EH (cell line): ENCODE results near the gene RELL2.

Experiments
- DNase-seq: peaks from one replicate; pipeline ENCODE4 v3.0.0-alpha.2; 2015; ENCODE audit warnings: low read depth

RELL2 gene

GRCh38 chr5:141649972-141650371 is 13.2 kb downstream of the RELL2 start:
- no peak for DNase-seq

DNA sequence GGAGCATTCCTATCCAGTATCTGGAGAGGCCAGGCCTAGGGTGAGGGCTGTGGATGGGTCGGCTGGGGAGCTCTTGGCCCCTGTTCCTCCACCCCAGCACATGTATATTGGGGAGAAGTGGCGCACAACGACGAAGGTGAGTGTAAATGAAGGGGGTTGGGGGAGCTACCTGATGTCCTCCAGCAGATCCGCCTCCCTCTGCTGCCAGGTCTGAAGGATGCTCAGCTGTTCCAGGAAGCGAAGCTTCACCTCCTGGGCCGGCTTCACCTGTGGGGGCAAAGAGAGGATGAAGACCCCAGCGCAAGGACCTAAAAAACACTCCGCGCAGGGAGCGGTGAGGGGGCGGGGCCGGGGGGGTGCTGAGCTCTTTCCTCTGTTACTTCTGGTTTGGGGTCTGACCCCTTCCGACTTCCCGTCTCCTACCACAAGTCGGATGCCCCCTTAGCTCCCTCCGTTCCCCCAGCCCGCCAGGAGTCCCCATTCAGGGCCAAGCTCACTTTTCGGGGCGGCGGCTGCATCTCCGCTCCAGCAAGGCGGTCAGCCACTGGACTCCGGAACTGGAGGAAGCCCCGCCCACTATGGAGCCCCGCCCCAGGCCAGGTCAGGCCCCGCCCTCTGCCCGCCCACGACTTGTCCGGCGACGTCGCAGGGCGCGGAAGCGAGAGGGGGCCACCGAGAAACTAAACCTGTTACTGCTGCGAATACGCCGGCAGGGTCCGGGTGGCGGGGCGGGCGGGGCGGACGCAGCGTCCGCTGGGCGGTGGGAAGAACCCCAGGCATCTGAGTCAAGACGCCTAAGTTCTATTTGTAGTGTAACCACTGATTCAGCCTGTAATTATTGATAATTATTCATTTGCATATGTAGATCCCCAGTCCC is 14.3 kb downstream of the RELL2 start, which contains the start of gene FCHSD1:
Gene FCHSD1 (minus strand): TSS at position 568 of the 877 bp plus-strand sequence. CDS start 50 bp downstream, at position 518.
- peak; percentile 86 for DNase-seq

- no peak for DNase-seq
Measured at GRCh38 chr5:141651728-141652105, 14.9 kb downstream of the RELL2 start.

DNA sequence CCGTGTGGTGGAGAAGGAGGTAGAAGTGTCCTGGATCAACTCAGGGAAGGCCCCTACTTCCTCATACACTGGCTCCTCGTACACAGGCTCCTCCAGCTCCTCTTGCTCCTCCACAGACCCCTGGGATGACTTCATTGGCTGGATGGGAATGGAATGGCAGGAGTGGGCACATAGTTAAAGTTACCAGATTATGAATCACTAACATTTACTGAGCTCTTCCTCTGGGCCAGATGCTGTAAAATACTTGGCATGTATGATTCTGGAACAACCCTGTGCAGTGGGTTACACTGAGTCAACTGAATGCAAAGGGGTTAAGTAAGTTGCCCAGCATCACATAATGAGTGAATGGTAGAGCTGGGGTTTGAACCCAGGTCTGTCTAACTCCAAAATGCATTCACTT is 17.5 kb downstream of the RELL2 start:
- DNase-seq: peak; percentile 97

GRCh38 chr5:141655020-141655419 is 18.2 kb downstream of the RELL2 start:
- DNase-seq: peak; percentile 16

GRCh38 chr5:141656396-141656795 is 19.6 kb downstream of the RELL2 start:
- DNase-seq: no peak

- peak; percentile 29 for DNase-seq
Measured at GRCh38 chr5:141657404-141657803, 20.6 kb downstream of the RELL2 start.

- DNase-seq: peak; percentile 93
Measured at GRCh38 chr5:141657937-141658545, 21.2 kb downstream of the RELL2 start.

GRCh38 chr5:141662028-141662427 is 25.2 kb downstream of the RELL2 start:
- no peak for DNase-seq

DNA sequence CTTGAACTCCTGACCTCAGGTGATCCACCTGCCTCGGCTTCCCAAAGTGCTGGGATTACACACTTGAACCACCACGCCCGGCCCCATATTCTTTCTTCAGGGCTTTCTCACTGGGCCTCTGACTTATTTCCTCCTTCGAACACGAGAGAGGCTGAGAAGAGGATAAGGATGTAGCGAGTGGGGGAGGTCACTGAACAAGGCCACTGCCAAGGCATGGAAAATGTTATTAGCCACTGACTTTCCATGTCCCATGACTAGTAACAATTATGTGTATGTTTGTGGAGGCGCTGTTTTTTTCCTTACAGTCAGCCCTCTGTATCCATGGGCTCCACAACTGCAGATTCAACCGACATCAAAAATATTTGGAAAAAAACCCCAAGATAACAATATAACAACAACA is 26.7 kb downstream of the RELL2 start:
- no peak for DNase-seq

GRCh38 chr5:141664733-141665461 is 28.1 kb downstream of the RELL2 start:
- peak; percentile 70 for DNase-seq

GRCh38 chr5:141665995-141666940 is 29.5 kb downstream of the RELL2 start:
- no peak for DNase-seq

- DNase-seq: no peak
Measured at GRCh38 chr5:141668601-141669265, 31.9 kb downstream of the RELL2 start.

- DNase-seq: no peak
Measured at GRCh38 chr5:141669520-141669919, 32.7 kb downstream of the RELL2 start.

- DNase-seq: no peak
Measured at GRCh38 chr5:141672071-141672840, 35.5 kb downstream of the RELL2 start.

DNA sequence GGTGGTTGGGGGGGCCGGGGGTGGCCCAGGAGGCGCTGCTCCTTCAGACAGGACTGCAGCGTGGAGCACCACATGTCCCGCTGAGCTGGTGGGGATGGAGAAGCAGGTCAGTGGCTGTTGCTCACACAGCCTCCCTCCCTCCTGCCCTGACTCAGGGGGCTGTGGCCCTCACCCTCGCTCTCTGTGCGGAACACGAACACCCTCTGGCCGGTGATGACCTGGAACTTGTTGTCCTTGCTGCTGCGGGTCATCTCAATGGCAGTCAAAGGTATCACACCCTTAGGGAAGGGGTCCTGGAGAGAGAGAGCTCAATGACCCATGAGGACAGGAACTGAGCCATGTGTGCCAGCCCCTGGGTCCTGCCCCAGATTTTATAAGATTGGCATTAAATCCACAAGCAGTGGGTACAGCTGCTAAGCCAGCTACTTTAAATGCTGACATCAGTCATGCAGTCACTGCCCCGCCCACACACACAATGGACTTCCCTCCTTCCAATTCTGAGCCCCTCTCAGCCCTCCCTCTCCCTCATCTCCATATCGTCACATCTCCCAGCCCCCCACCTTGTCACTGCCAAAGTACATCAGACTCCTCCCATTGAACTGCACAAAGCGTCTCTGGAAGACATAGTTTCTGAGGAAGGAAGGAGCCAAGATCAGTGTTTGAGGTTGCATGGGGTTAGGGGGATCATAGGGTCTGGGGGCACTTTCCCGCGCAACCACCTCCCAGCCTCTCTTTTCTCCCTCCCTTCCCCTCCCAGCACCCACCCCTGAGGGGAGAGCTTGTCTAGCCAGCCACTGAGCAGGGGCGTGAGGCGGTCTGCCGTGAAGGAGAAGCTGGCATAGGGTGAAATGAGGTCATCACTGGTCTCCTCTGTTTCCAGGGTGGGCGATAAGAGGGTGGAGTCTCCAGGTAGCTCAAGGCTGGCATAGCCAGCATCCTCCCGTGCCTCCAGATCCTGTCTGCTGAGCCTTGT is 36.3 kb downstream of the RELL2 start:
- DNase-seq: no peak

DNA sequence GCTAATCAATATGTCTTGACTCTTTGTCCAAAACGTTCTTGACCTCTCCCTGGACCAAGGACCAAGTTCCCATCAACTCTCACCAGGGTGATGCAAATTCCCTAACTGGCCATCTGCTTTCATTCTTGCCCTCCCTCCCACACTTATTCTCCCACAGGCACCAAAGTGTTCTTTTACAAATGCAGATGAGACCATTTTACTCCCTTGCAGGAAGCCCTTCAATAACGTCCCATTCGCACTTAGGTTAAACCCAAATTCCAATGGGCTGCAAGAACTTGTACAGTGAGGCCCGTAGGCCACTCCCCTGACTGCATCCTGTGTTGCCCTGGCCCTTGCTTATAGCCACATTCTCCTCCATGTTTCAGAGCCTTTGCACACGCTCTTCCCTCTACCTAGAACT is 38.0 kb downstream of the RELL2 start:
- DNase-seq: no peak

GRCh38 chr5:141675672-141676071 is 38.9 kb downstream of the RELL2 start:
- DNase-seq: no peak

- no peak for DNase-seq
Measured at GRCh38 chr5:141677415-141677814, 40.6 kb downstream of the RELL2 start.
